ENCODE results near the gene TRIM73.
"Not testable (repeated sequence)": the region's sequence is repeated elsewhere in the genome, so short reads cannot be mapped to it uniquely, and the experiment has no call there.

DNA sequence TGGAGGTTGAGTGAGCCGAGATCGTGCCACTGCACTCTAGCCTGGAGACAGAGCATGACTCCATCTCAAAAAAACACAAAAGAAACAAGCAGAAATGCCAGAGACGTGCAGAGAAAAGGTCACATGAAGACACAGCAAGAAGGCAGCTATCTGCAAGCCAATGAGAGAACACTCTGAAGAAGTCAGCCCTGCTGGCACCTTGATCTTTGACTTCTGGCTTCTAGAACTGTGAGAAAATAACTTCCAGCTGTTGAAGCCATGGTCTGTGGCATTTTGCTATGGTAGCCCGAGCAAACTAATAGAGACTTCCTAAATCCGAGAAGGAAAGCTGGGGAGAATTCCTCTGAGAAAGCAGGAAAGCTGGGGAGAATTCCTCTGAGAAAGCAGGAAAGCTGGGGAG lies 54.5 kb downstream of the TRIM73 start:
- TF ChIP-seq CTCF, POLR2A, POLR2AphosphoS5 (IDR thresholded peaks at IDR 0.05): not testable (repeated sequence)
